BE2C (cell line): Measurements from ENCODE around the gene SMYD5.
A peak's percentile ranks its signal among the peaks of the same experiment; 100 is the strongest.
"Not testable (repeated sequence)": the region's sequence is repeated elsewhere in the genome, so short reads cannot be mapped to it uniquely, and the experiment has no call there.

Experiments
- DNase-seq: peaks from one replicate; pipeline ENCODE4 v3.0.0-alpha.2; 2020
- H3K27me3 ChIP-seq: fragments of 250-450 bp; sonication (Bioruptor Pico); 2 replicates; pipeline ENCODE4 v1.5.1; 2020; ENCODE audit warnings: mild to moderate bottlenecking
- H3K36me3 ChIP-seq: fragments of 250-450 bp; sonication (Bioruptor Pico); 2 replicates; pipeline ENCODE4 v1.5.1; 2020; ENCODE audit warnings: mild to moderate bottlenecking
- H3K4me1 ChIP-seq: fragments of 250-450 bp; sonication (Bioruptor Pico); 2 replicates; pipeline ENCODE4 v1.5.1; 2020
- H3K4me3 ChIP-seq: 2 replicates; pipeline ENCODE4 v1.5.1; 2011; ENCODE audit warnings: low read depth, low read length
- H3K9me3 ChIP-seq: fragments of 250-450 bp; sonication (Bioruptor Pico); 2 replicates; pipeline ENCODE4 v1.5.1; 2020
- CTCF ChIP-seq: IDR thresholded peaks from 2 replicates; pipeline ENCODE4 v1.5.1; 2012; ENCODE audit warnings: mild to moderate bottlenecking, low read depth, low read length

The SMYD5 gene

DNA sequence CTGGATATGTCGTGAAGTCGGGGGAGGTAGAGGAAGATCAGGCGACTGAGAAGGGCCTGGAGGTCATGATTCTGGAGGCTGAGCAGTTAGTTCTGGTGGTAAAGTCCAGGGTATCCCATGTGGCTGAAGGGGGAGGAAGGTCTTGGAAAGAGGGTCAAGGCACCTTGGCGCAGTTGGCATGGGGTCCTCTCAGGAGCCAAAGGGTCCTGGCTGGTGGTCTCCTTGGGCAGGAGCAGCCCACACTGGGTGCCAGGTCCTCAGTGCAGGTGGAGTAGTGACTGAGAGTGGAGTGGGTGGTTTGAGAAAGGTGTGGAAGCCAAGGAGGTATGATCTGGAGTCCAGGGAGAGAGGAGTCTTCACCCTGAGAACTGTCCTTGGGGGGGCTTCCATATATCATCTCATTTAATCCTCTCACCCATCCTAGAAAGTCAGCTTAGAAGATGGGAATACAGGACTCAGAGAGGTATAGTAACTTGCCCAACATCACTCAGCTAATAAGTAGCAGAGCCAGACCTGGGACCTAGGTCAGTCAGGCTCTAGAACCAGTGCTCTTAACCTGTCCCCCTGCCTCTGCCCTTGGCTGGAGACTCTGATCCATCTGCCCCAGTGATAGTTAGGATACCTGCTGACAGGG lies 45.8 kb downstream of the SMYD5 start:
- no peak for DNase-seq
- Histone ChIP-seq H3K9me3 (no peaks in the 10 kb centered on the region), H3K4me3 (no peak overlapping the region), H3K36me3 (no peaks in the 10 kb centered on the region), H3K4me1 (no peaks in the 10 kb centered on the region), H3K27me3 (no peaks in the 10 kb centered on the region)
- no peak for TF ChIP-seq CTCF

- no peaks in the 10 kb centered on the region for H3K4me1 ChIP-seq
- H3K4me3 ChIP-seq = no peak overlapping the region
- H3K27me3 ChIP-seq = no peaks in the 10 kb centered on the region
- H3K36me3 ChIP-seq = no peaks in the 10 kb centered on the region
- peak; percentile 50 for TF ChIP-seq CTCF
- DNase-seq = peak; percentile 54
- H3K9me3 ChIP-seq = no peaks in the 10 kb centered on the region
Observed at GRCh38 chr2:73260338-73260984, 46.4 kb downstream of the SMYD5 start.

DNA sequence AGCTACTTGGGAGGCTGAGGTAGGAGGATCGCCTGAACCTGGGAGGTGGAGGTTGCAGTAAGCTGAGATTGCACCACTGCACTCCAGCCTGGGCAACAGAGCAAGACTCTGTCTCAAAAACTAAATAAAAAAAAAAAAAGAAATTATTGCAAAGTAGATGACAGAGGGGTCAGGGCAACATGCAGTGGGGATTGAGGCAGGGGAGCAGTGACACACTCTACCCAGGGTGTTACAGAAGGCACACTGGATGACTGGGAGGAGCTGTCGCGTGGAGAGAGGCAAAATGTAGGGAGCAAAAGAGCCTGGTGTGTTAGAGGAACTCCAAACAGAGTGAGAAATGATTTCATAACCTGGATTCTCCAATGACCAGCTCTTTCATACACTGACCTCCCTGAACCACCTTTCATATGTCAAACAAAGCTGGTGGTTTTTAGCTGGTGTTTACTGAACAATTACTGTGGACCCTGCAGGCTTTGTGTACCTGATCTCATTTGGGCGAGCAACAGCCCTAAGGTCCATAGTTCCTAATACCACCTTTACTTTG lies 48.1 kb downstream of the SMYD5 start:
- DNase-seq = no peak
- Histone ChIP-seq H3K4me1 (no peaks in the 10 kb centered on the region), H3K36me3 (no peaks in the 10 kb centered on the region), H3K9me3 (no peaks in the 10 kb centered on the region), H3K27me3 (no peaks in the 10 kb centered on the region), H3K4me3 (no peak overlapping the region)
- no peak for TF ChIP-seq CTCF

GRCh38 chr2:73262691-73263429 lies 48.8 kb downstream of the SMYD5 start:
- not testable (repeated sequence) for H3K4me3 ChIP-seq, H3K36me3 ChIP-seq, H3K4me1 ChIP-seq, H3K9me3 ChIP-seq, H3K27me3 ChIP-seq, DNase-seq

GRCh38 chr2:73263540-73264331 lies 49.7 kb downstream of the SMYD5 start:
- Histone ChIP-seq H3K4me3 (no peak overlapping the region), H3K36me3 (no peaks in the 10 kb centered on the region), H3K9me3 (no peaks in the 10 kb centered on the region), H3K27me3 (no peaks in the 10 kb centered on the region), H3K4me1 (no peaks in the 10 kb centered on the region)
- TF ChIP-seq CTCF = no peak
- DNase-seq = no peak

- H3K4me1 ChIP-seq = no peaks in the 10 kb centered on the region
- H3K9me3 ChIP-seq = no peaks in the 10 kb centered on the region
- H3K36me3 ChIP-seq = no peaks in the 10 kb centered on the region
- no peak for DNase-seq
- H3K4me3 ChIP-seq = no peak overlapping the region
- no peak for TF ChIP-seq CTCF
- H3K27me3 ChIP-seq = no peaks in the 10 kb centered on the region
Observed at GRCh38 chr2:73264332-73264606, 50.2 kb downstream of the SMYD5 start.
